Natural killer cell (primary cell): ENCODE data around the gene PAM. TPM values are rescaled to one million over a fixed set of nuclear protein-coding genes. Genes with fewer than 3 reads are reported as not detected.

Source experiments
- ATAC-seq, 3 donors: fragments of 150-1000 bp in 2 of 3; fragments of 200-7000 bp in 1 of 3; cut with Tn5 transposase; 1 replicate in 1 of 3; 2 replicates in 2 of 3; pipeline ENCODE4 v1.10.0; 2021; ENCODE audit warnings: mild to moderate bottlenecking in 2 of 3, moderate library complexity in 2 of 3
- DNase-seq, 2 donors: peaks; one replicate each; pipeline versions ENCODE4 v3.0.0 to v3.0.0-alpha.2; 2013 to 2021; ENCODE audit warnings: mixed read lengths in 1 of 2
- H3K27ac ChIP-seq: one replicate; pipeline ENCODE4 v1.5.1; 2013; ENCODE audit warnings: mild to moderate bottlenecking, low read length
- H3K27me3 ChIP-seq: one replicate; pipeline ENCODE4 v1.6.1; 2013; ENCODE audit warnings: low read length; ENCODE audit not compliant: control insufficient read depth, insufficient read depth
- H3K36me3 ChIP-seq: one replicate; pipeline ENCODE4 v1.6.1; 2013; ENCODE audit warnings: low read length; ENCODE audit not compliant: control insufficient read depth, insufficient read depth
- H3K4me1 ChIP-seq: one replicate; pipeline ENCODE4 v1.6.1; 2013; ENCODE audit warnings: low read length; ENCODE audit not compliant: control insufficient read depth, insufficient read depth
- H3K4me3 ChIP-seq: one replicate; pipeline ENCODE4 v1.5.1; 2013; ENCODE audit warnings: low read length
- H3K9me3 ChIP-seq: one replicate; pipeline ENCODE4 v1.6.1; 2013; ENCODE audit warnings: low read length; ENCODE audit not compliant: control insufficient read depth, insufficient read depth
- H3K27ac Mint-ChIP-seq, 2 donors: one replicate each; pipeline ENCODE4 v1.8.0; 2022; ENCODE audit warnings: mild to moderate bottlenecking in 2 of 2, mixed read lengths in 2 of 2, moderate library complexity in 1 of 2
- H3K27me3 Mint-ChIP-seq, 2 donors: one replicate each; pipeline ENCODE4 v1.8.0; 2022; ENCODE audit warnings: low read depth in 2 of 2, mixed read lengths in 2 of 2
- H3K36me3 Mint-ChIP-seq: one replicate; pipeline ENCODE4 v1.8.0; 2022; ENCODE audit warnings: mixed read lengths
- H3K4me1 Mint-ChIP-seq, 2 donors: one replicate each; pipeline ENCODE4 v1.8.0; 2022; ENCODE audit warnings: mixed read lengths in 2 of 2
- H3K4me3 Mint-ChIP-seq: one replicate; pipeline ENCODE4 v1.8.0; 2022; ENCODE audit warnings: mild to moderate bottlenecking, moderate library complexity, mixed read lengths
- H3K9me3 Mint-ChIP-seq, 2 donors: one replicate each; pipeline ENCODE4 v1.8.0; 2022; ENCODE audit warnings: mixed read lengths in 2 of 2
- WGBS: methylation state at CpG from one replicate; pipeline ENCODE4 v1.1.7; 2013; ENCODE audit warnings: missing lambda C conversion rate; ENCODE audit not compliant: insufficient coverage; 5-methylcytosine and 5-hydroxymethylcytosine counted together
- intact Hi-C: fragments of 100-400 bp; cut with micrococcal nuclease; formaldehyde crosslinking; loops from one replicate; pipeline ENCODE4 v1.14.2; 2022
- total RNA-seq, 4 donors: library from RNA; stranded (reverse); fragments of 120-200 nt in 1 of 4; gene quantifications; one replicate each; pipeline versions ENCODE4 v1.2.3 to v1.2.4, GENCODE V29; 2013 to 2022
- TF ChIP-seq, protein P1 (sequence below): fragments of 200-600 bp; IDR thresholded peaks from one replicate; pipeline ENCODE4 v1.8.0; 2022; ENCODE audit warnings: antibody characterized with exemption

Gene PAM
- total RNA-seq, 3 donors from 2014 or later (not counting 1 experiment from before 2014, with no cell fraction given), result 67.6 to 79.9 (median 75.3) TPM

DNA sequence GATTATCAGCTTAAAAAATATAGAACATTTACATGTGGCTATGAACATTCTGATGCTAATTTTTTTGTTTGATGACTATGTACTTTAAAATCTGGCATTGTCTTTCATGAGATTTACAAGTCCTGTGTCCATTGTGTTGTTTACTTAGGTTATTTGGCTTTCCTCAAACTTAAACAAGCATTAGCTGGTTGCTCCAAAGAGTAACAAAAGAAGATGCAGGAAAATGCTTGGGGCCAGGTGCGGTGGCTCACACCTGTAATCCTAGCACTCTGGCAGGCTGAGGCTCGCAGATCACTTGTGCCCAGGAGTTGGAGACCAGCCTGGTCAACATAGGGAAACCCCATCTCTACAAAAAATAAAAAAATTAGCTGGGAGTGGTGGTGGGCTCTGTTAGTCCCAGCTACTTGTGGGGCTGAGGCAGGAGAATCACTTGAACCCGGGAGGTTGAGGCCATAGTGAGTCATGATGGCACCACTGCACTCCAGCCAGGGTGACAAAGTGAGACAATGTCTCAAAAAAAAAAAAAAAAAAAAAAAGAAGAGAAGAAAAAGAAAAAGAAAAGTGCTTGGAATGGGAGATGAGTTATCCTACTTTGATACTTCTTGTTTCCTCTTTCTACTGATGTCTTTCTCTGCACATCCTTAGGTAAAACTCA, 39.7 kb downstream of the PAM start:
- peaks cover 47 to 49% of the 10 kb centered on the region in 2 donors for H3K4me1 Mint-ChIP-seq
- peak overlapping the region; percentile 73 to 74 for H3K27ac Mint-ChIP-seq
- H3K9me3 ChIP-seq, result no peaks in the 10 kb centered on the region
- H3K4me3 Mint-ChIP-seq, result peak overlapping the region; percentile 25
- H3K27ac ChIP-seq, result peak overlapping the region; percentile 54
- intact Hi-C loops, result no loop called here
- H3K4me1 ChIP-seq, result peaks cover 7% of the 10 kb centered on the region
- WGBS, result 80% methylated on average over 3 of the region's 3 CpGs
- H3K36me3 ChIP-seq, result no peaks in the 10 kb centered on the region
- no peak overlapping the region for H3K4me3 ChIP-seq
- ATAC-seq (peak in 1 of 3 donors; percentile 51), DNase-seq (no peak)
- H3K36me3 Mint-ChIP-seq, result no peaks in the 10 kb centered on the region
- H3K27me3 ChIP-seq, result no peaks in the 10 kb centered on the region
- TF ChIP-seq, protein P1, sequence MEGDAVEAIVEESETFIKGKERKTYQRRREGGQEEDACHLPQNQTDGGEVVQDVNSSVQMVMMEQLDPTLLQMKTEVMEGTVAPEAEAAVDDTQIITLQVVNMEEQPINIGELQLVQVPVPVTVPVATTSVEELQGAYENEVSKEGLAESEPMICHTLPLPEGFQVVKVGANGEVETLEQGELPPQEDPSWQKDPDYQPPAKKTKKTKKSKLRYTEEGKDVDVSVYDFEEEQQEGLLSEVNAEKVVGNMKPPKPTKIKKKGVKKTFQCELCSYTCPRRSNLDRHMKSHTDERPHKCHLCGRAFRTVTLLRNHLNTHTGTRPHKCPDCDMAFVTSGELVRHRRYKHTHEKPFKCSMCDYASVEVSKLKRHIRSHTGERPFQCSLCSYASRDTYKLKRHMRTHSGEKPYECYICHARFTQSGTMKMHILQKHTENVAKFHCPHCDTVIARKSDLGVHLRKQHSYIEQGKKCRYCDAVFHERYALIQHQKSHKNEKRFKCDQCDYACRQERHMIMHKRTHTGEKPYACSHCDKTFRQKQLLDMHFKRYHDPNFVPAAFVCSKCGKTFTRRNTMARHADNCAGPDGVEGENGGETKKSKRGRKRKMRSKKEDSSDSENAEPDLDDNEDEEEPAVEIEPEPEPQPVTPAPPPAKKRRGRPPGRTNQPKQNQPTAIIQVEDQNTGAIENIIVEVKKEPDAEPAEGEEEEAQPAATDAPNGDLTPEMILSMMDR, result no peak
- H3K9me3 Mint-ChIP-seq, result no peaks in the 10 kb centered on the region
- no peaks in the 10 kb centered on the region for H3K27me3 Mint-ChIP-seq

DNA sequence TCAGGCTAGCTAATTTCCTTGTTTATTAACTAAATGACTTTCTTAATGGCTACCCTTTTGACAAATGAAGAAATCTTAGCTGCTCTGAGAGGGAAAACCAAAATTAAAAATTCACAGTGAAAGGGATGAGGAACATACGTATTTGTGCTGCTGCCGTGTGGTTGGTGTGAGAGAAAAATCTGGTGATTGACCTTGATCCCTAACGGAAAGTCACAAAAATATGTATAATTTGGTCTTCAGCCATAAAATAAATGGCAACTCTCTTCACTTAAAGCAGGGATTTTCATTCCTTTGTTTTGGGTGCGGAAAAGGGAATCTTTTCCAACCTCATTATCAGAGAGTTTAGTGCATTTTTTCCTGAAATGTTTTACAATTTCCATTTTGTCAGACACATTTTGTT, 40.4 kb downstream of the PAM start:
- TF ChIP-seq, protein P1, result no peak
- Mint-ChIP-seq H3K27me3 (no peaks in the 10 kb centered on the region), H3K4me3 (peak overlapping the region; percentile 25), H3K9me3 (no peaks in the 10 kb centered on the region), H3K27ac (peak overlapping the region; percentile 73 to 74), H3K36me3 (no peaks in the 10 kb centered on the region), H3K4me1 (peaks cover 54 to 56% of the 10 kb centered on the region in 2 donors)
- WGBS, result 79% methylated on average over 2 of the region's 4 CpGs
- DNase-seq, result no peak
- Histone ChIP-seq H3K4me3 (no peak overlapping the region), H3K9me3 (no peaks in the 10 kb centered on the region), H3K27ac (peak overlapping the region; percentile 54), H3K4me1 (peaks cover 11% of the 10 kb centered on the region), H3K27me3 (no peaks in the 10 kb centered on the region), H3K36me3 (no peaks in the 10 kb centered on the region)
- peak in 1 of 3 donors; percentile 30 for ATAC-seq
- intact Hi-C loops, result no loop called here

DNA sequence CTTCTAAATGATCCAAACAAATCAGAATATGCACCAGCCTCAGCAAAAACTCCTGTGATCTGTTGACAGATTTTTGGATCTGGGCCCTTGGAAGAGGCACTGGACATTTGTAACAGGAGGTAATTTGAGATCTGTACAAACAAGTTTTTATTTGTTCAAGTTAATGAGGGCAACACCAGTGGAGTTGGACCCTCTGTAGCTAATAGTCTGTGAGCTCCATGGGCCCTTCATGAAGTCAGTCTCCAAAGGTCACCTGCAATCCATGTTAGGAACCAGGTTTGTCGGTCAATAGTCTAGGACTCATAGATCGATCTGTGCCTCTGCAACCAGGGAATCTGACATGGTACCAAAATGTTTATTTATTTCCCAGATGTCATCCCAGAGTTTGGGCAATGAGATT, 40.9 kb downstream of the PAM start:
- Mint-ChIP-seq H3K4me3 (no peak overlapping the region), H3K27ac (peak overlapping the region; percentile 73 to 74)

More for the DNA sequence above, 40.9 kb downstream of the PAM start:
- Histone ChIP-seq H3K4me1 (peaks cover 12% of the 10 kb centered on the region), H3K9me3 (no peaks in the 10 kb centered on the region), H3K4me3 (no peak overlapping the region), H3K27me3 (no peaks in the 10 kb centered on the region), H3K36me3 (no peaks in the 10 kb centered on the region), H3K27ac (no peak overlapping the region)
- Mint-ChIP-seq H3K9me3 (no peaks in the 10 kb centered on the region), H3K4me1 (peaks cover 59 to 60% of the 10 kb centered on the region in 2 donors), H3K36me3 (no peaks in the 10 kb centered on the region), H3K27me3 (no peaks in the 10 kb centered on the region)
- WGBS, result 98% methylated on average over 2 of the region's 2 CpGs
- intact Hi-C loops, result no loop called here
- no peak for ATAC-seq
- TF ChIP-seq, protein P1, result no peak
- no peak for DNase-seq
